ENCODE data around the gene EBF3.

DNA sequence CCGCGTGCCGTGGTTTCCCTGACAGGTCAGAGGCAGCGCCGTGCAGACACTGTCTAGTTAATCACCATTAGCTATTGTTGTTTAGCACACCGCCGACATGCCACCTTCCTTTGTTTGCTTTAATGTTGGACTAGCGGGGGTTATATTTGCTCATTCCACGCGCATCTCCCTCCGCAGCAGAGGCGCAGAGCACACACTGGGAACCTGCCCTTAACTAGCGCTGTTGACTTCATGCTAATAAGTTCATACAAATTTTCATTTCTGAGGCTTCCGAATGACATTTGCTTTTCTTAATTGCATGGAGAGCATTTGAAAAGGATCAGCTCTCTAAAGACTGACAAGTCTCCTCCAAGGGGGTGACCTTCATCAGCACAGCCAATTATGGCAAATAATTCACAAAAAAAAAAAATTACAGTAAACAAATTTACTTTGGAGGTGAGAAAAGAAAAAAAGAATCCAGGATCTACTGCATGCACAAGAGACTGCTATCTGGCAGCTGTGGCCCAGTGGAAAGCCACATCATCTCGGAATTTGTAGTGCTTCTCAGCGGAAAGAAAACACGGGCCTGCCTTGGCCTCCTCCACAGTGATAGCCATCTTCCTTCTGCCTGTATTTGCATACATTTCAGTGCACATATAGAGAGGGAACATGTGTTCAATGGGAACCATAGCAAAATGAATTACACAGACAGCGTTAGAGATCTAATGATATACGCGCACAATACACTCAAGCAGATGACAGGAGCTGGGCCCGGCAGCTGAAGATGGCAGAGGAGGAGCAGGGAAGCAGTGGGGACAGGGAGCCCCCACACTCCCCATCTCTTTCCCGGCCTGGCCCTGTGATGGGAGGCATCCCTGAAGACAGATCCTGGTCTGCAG lies 94.2 kb downstream of the EBF3 start:
- TF ChIP-seq POLR2A (IDR thresholded peaks at IDR 0.05) = no peak
- TF ChIP-seq, protein P1, sequence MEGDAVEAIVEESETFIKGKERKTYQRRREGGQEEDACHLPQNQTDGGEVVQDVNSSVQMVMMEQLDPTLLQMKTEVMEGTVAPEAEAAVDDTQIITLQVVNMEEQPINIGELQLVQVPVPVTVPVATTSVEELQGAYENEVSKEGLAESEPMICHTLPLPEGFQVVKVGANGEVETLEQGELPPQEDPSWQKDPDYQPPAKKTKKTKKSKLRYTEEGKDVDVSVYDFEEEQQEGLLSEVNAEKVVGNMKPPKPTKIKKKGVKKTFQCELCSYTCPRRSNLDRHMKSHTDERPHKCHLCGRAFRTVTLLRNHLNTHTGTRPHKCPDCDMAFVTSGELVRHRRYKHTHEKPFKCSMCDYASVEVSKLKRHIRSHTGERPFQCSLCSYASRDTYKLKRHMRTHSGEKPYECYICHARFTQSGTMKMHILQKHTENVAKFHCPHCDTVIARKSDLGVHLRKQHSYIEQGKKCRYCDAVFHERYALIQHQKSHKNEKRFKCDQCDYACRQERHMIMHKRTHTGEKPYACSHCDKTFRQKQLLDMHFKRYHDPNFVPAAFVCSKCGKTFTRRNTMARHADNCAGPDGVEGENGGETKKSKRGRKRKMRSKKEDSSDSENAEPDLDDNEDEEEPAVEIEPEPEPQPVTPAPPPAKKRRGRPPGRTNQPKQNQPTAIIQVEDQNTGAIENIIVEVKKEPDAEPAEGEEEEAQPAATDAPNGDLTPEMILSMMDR (IDR thresholded peaks at IDR 0.05) = no peak
